ENCODE results near the gene LRMDA. TPM values are rescaled to one million over a fixed set of nuclear protein-coding genes. Genes with fewer than 3 reads are reported as not detected.

Gene LRMDA
- total and polyA plus RNA-seq, 2 of the 8 experiments (the other 6 are each of a cell fraction or from before 2014, with no cell fraction given): 0.86 to 2.8 TPM

DNA sequence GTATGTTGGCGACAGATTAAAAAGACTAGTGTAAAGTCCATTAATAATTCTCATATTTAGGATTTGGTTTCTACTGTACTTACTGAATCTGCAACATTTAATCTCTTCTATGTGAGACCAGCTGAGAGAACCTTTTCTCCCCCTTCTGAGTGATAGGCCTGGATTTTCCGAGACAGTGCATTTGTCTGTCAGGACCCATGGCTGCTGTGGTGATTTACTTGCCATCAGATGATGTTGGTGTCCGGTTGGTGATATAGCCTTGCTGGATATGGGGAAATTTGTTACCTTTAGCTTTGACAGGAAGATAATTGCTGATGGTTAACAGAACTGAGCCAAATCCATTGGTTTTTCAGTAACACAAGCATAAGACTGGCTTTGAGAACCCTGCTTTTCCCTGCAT, 517.2 kb downstream of the LRMDA start:
- Histone ChIP-seq H4K5ac (ENCODE audit: insufficient read length, low read depth, low read length) (no peak overlapping the region), H3K9me3 (ENCODE audit: insufficient read depth in 2 of 2, low read depth in 1 of 2, low read length in 1 of 2) (no peaks in the 10 kb centered on the region), H3K79me1 (ENCODE audit: low read depth, low read length) (no peaks in the 10 kb centered on the region), H2BK20ac (ENCODE audit: low read length) (no peak overlapping the region), H2AFZ (ENCODE audit: low read length) (no peak overlapping the region), H2BK15ac (ENCODE audit: low read length) (no peak overlapping the region), H4K20me1 (replicated peaks in 1 of 2; ENCODE audit: control insufficient read depth in 1 of 2, insufficient read depth in 2 of 2, low read length in 2 of 2) (no peaks in the 10 kb centered on the region), H3K27me3 (replicated peaks in 1 of 4; ENCODE audit: control insufficient read depth in 3 of 4, extremely low read depth in 1 of 4, insufficient read depth in 3 of 4, low read length in 3 of 4) (no peaks in the 10 kb centered on the region), H2BK120ac (replicated peaks; ENCODE audit: low read depth, low read length) (no peak overlapping the region), H3K4me2 (ENCODE audit: insufficient read depth in 1 of 2, low read depth in 2 of 2, low read length in 2 of 2) (no peak overlapping the region), H3K27ac (ENCODE audit: low read depth, low read length) (no peak overlapping the region), H3K4me1 (replicated peaks in 1 of 4; ENCODE audit: control insufficient read depth in 3 of 4, insufficient read depth in 4 of 4, low read length in 3 of 4) (no peaks in the 10 kb centered on the region), H3K23me2 (ENCODE audit: low read depth, low read length) (no peaks in the 10 kb centered on the region), H3K4me3 (ENCODE audit: extremely low read depth in 1 of 4, insufficient read depth in 2 of 4, low read depth in 3 of 4, low read length in 4 of 4) (no peak overlapping the region), H3K14ac (ENCODE audit: insufficient read length) (no peak overlapping the region), H3K9ac (replicated peaks in 1 of 4; ENCODE audit: extremely low read depth in 1 of 4, low read depth in 3 of 4, low read length in 3 of 4) (no peak overlapping the region), H3K56ac (replicated peaks; ENCODE audit: insufficient read length, low read depth, low read length) (no peak overlapping the region), H4K8ac (ENCODE audit: extremely low read depth, insufficient read depth, low read length) (no peak overlapping the region), H3K23ac (ENCODE audit: insufficient read length) (no peak overlapping the region), H2AK5ac (ENCODE audit: low read depth, low read length) (no peak overlapping the region), H2BK12ac (ENCODE audit: low read depth, low read length) (no peak overlapping the region), H3K79me2 (ENCODE audit: control insufficient read depth in 1 of 2, insufficient read depth in 2 of 2, low read length in 2 of 2) (no peaks in the 10 kb centered on the region), H4K91ac (replicated peaks; ENCODE audit: insufficient read length, low read length) (no peak overlapping the region), H3K4ac (replicated peaks; ENCODE audit: insufficient read length, low read depth, low read length) (no peak overlapping the region), H2BK5ac (ENCODE audit: low read depth, low read length) (no peak overlapping the region), H3K36me3 (ENCODE audit: control insufficient read depth in 2 of 4, insufficient read depth in 4 of 4, low read length in 3 of 4) (no peaks in the 10 kb centered on the region), H3K18ac (ENCODE audit: extremely low read depth, low read length) (no peak overlapping the region)
- no peak for DNase-seq (ENCODE audit: low read depth in 1 of 2, low spot score in 2 of 2)
- 97% methylated on average over 3 of the region's 3 CpGs; no CpG with 5 or more reads in 1 of the 2 experiments for WGBS, 2 experiments (ENCODE audit: extremely low coverage in 1 of 2, insufficient coverage in 1 of 2, insufficient read length in 1 of 2, insufficient replicate concordance in 2 of 2, low coverage in 1 of 2, low lambda C conversion rate in 2 of 2, missing lambda C conversion rate in 1 of 2)
- FAIRE-seq: no peak
- CTCF ChIA-PET (ENCODE audit: partially characterized antibody): interaction anchor here (0.6 to 1.1 kb wide), 3 partner anchors 24 to 94 kb away, joined by 3 read pairs; no protein-coding TSS in a partner anchor
- POLR2A ChIA-PET (ENCODE audit: partially characterized antibody): no interaction called here
